GM12874 (cell line): Measurements from ENCODE around the gene SLC10A7.

ENCODE experiments used
- TF ChIP-seq, protein P1 (sequence below): IDR thresholded peaks from 2 replicates; pipeline ENCODE4 v1.5.1; 2011; ENCODE audit warnings: low read depth, mild to moderate bottlenecking, control low read depth, low read length, moderate library complexity; ENCODE audit not compliant: insufficient read depth

SLC10A7 gene

DNA sequence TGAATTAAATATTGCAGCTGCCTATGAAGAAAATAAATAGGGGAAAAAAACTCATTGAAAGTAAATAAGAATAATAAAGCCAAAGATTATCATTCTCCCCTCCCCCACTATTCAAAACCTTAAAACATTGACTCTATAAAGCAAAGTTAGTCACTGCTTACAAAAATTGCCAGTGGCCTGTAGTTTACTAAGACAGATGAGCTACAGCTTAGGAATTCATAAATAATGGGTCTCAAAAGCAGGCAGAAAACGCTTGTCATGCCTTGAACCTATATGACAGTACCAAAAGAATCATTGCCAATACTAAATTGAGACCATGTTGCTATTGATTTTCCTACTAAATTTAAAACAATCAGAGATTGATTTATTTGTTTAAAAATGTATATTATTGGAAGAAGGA is 78.9 kb downstream of the SLC10A7 start:
- TF ChIP-seq, protein P1, sequence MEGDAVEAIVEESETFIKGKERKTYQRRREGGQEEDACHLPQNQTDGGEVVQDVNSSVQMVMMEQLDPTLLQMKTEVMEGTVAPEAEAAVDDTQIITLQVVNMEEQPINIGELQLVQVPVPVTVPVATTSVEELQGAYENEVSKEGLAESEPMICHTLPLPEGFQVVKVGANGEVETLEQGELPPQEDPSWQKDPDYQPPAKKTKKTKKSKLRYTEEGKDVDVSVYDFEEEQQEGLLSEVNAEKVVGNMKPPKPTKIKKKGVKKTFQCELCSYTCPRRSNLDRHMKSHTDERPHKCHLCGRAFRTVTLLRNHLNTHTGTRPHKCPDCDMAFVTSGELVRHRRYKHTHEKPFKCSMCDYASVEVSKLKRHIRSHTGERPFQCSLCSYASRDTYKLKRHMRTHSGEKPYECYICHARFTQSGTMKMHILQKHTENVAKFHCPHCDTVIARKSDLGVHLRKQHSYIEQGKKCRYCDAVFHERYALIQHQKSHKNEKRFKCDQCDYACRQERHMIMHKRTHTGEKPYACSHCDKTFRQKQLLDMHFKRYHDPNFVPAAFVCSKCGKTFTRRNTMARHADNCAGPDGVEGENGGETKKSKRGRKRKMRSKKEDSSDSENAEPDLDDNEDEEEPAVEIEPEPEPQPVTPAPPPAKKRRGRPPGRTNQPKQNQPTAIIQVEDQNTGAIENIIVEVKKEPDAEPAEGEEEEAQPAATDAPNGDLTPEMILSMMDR: no peak

DNA sequence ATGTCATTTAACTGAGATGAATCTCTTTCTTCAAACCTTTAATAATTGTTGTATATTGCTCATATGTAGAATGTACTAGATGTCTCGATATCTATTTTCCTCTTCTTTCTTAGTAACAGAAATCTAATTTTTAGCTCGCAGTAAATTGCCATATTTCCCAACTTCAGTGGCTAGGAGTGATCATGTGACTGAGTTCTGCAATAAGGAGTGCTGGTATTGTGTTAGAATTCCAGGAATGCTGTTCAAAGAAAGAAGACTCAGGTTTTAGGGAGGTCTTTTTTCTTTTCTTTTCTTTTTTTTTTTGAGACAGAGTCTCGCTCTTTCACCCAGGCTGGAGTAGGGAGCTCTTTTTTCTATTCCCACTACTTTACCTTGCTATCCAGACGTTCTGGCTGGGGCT is 81.7 kb downstream of the SLC10A7 start:
- TF ChIP-seq, protein P1: no peak

DNA sequence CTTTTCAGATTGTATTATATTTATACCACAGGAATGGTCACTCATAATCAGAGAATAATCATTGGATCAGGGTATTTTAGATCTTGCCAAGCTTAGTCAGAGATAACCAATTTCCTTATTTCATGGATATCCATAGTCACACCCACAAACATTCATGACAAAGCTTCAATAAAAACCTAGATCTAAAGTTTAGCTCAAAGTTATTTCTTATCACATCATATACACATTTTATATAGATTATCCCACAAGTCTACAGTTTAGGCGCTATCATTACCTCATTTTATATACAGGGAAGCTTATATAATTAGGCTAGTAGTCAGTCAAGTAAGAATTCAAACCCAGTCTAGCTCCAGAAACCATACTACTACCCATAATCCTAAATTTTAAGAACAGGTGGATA is 82.3 kb downstream of the SLC10A7 start:
- TF ChIP-seq, protein P1: no peak

DNA sequence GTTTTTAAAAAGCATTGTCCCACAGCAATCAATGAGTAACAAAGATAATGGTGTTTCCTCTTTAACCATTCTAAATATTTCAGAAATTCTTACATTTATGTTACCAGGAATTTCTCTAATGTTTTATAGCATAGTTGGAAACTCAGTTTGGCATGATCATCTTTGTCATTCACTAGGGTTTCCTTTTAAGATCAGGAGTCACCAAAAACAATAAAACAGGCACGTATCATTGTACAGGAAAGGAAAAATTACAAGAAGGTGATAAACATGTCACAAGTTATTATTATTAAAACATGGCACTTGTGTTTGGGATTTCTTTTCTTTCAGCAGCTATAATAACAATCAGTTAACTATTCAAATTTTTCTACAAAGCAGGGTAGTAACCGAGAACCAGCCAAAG is 84.0 kb downstream of the SLC10A7 start:
- TF ChIP-seq, protein P1: no peak

DNA sequence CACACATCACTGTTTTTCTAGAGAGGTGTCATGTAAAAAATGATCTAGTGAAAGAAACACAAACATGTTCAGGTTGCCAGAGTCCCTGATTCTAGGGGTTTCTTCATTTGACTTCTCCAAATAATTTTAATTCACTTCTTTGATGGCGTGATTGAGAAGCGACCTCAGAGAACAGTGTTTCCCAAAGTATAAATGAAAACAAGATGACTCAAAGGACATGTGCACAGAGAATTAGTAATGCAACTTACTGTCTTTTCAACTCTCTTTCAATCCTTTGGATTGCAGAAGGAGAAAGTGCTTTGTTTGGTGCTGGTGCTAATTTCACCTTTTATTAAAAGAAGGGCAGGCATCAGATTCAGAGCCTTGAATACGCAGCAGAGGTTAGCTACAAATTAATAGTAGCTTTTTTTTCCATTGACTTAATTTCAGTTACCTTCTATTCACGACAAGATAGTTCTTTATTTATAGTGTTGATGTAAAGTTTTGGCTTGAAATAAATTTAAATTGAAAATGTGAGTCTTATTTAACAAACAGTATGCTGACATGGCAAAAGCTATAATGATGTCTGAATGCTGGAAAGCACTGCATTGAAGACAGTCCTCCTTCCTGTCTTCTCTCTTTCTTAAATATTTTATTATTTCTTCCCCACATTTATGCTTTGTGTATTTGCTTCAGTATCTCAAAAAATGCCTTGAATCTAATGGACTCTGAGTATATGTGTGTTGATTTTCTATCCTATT is 85.1 kb downstream of the SLC10A7 start:
- TF ChIP-seq, protein P1: no peak

DNA sequence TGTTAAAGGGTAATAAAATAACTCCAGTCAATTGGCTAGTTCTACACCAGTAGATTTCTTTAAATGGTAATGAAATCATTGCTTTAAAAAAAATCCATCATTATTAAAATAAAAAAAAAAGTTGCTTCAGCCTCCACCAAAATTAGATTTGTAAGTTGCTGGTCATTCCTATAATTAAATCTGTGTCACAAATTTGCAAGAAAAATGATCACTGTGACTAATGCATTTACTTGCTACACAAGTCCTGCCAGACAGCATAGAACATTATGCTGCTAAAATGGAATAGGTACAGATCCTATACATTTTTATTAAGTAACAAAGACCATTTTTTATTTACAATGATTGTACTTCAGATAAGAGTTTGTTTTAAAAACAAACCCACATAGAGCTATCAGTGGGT is 85.8 kb downstream of the SLC10A7 start:
- TF ChIP-seq, protein P1: no peak

DNA sequence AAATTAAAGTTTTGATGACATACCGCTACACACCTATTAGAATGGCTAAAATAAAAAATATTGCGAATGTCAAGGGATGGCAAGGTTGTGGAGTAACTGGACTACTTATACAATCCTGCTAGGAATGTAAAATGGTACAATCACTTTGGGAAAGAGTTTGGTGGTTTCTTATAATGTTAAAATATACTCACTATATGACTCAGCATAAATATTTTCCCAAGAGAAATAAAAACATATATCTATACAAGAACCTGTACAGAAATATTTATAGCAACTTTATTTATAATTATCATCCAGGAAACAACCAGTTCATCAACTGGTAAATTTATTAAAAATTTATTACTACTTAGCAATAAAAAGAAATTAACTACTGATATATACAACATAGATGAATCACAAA is 89.7 kb downstream of the SLC10A7 start:
- TF ChIP-seq, protein P1: no peak
